ENCODE data around the gene HLA-DPB1.

HLA-DPB1 gene

GRCh38 chr6:33105386-33105785, 29.6 kb downstream of the HLA-DPB1 start:
- TF ChIP-seq CTCF (IDR thresholded peaks at IDR 0.05; ENCODE audit: low read depth, low read length): no peak
- no peak for DNase-seq (ENCODE audit: extremely low read depth, low read depth)

- no peak for TF ChIP-seq CTCF (IDR thresholded peaks at IDR 0.05; ENCODE audit: low read depth, low read length)
- no peak for DNase-seq (ENCODE audit: extremely low read depth, low read depth)
Observed at GRCh38 chr6:33105916-33106871, 30.4 kb downstream of the HLA-DPB1 start.

GRCh38 chr6:33107641-33108040, 31.9 kb downstream of the HLA-DPB1 start:
- TF ChIP-seq CTCF (IDR thresholded peaks at IDR 0.05; ENCODE audit: low read depth, low read length): no peak
- no peak for DNase-seq (ENCODE audit: extremely low read depth, low read depth)

- TF ChIP-seq CTCF (IDR thresholded peaks at IDR 0.05; ENCODE audit: low read depth, low read length): no peak
- DNase-seq (ENCODE audit: extremely low read depth, low read depth): no peak
Observed at GRCh38 chr6:33108307-33108706, 32.5 kb downstream of the HLA-DPB1 start.

GRCh38 chr6:33112148-33112547, 36.4 kb downstream of the HLA-DPB1 start:
- TF ChIP-seq CTCF (IDR thresholded peaks at IDR 0.05; ENCODE audit: low read depth, low read length): no peak
- no peak for DNase-seq (ENCODE audit: extremely low read depth, low read depth)

GRCh38 chr6:33113755-33114154, 38.0 kb downstream of the HLA-DPB1 start:
- DNase-seq (ENCODE audit: extremely low read depth, low read depth): no peak

More at GRCh38 chr6:33113755-33114154, 38.0 kb downstream of the HLA-DPB1 start:
- TF ChIP-seq CTCF (IDR thresholded peaks at IDR 0.05; ENCODE audit: low read depth, low read length): no peak

Data from AG09319 (cell line).